ENCODE results near the gene LGALS3BP.

LGALS3BP gene

GRCh38 chr17:78986048-78986648 is 6.4 kb upstream of the LGALS3BP start:
- FAIRE-seq (no peak), DNase-seq (ENCODE audit: insufficient read length, low spot score) (no peak)

GRCh38 chr17:78985395-78985794 is 5.7 kb upstream of the LGALS3BP start:
- no peak for DNase-seq (ENCODE audit: insufficient read length, low spot score)
- no peak for FAIRE-seq

- no peak for DNase-seq (ENCODE audit: insufficient read length, low spot score)
- FAIRE-seq: no peak
Measured at GRCh38 chr17:78981010-78981888, 1.5 kb upstream of the LGALS3BP start.

DNA sequence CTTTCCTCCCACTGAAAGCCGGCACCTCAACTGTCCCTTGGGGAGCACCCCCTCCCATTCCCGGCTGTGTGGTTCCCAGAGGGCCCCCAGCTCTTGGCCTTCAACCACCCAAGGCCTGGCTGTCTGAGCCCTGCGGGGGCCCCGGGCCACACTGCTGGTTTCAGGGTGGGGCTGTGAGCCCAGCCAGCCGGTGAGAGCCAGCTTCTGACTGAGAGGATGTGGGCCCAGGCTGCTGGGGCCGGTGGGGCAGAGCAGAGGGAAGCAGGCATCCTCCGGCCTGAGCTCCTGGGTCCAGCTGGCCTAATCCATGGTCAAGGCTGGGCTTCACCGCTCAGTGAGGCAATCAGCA is 875 bp upstream of the LGALS3BP start:
- DNase-seq (ENCODE audit: insufficient read length, low spot score) (no peak), FAIRE-seq (no peak)

DNA sequence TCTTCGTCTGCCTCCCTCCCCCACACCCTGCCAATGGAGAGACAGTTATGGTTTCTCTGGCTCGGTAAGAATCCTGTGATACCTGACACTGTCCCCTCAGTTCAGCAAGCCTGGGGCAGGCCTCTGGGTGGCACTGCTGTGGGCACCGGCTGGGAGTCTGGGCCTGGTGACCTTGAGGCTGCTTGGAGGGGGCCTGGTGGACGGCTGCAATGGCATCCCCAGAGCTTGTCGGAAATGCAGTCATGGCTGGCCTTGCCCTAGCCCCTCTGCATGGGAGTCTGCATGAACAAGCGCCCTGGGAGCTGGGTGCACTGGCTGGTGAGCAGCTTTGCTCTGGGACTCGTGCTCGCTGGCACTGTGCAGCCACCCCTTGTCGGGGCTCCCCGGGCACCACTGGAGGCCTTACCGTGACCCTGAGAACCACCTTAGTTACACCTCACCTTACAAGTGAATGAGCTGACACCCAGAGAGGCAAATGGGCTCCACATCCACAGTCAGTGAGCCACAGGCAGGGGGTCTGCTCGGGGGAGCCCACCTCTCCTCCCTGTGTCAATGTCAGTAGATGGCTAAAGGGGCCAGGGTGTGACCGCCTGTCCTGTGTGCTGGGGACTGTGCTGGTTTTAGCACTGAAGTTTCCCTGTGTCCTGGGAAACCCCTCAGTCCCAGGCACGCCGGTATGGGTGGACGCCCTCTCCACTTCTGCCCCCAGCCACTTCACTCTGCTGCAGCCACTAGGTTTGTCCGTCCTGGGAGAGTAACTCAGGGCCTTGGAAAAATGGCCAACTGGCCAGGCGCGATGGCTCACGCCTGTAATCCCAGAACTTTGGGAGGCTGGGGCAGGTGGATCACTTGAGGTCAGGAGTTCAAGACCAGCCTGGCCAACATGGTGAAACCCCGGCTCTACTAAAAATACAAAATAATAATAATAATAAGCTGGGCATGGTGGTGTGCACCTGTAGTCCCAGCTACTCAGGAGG is 1.4 kb downstream of the LGALS3BP start:
- FAIRE-seq (no peak), DNase-seq (ENCODE audit: insufficient read length, low spot score) (no peak)

DNA sequence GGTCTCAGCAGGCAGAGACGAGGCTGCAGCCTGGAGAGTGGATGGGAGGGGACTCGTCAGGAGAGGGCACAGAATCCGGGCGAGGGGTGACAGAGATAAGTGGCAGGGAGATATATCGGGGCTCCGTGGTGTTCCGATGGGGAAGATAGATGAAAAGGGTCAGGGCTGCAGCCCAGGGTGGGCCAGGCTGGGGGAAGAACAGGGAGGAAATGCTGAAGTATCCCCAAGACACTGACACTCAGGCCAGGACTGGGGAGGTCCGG is 2.1 kb downstream of the LGALS3BP start:
- DNase-seq (ENCODE audit: insufficient read length, low spot score) (no peak), FAIRE-seq (no peak)

DNA sequence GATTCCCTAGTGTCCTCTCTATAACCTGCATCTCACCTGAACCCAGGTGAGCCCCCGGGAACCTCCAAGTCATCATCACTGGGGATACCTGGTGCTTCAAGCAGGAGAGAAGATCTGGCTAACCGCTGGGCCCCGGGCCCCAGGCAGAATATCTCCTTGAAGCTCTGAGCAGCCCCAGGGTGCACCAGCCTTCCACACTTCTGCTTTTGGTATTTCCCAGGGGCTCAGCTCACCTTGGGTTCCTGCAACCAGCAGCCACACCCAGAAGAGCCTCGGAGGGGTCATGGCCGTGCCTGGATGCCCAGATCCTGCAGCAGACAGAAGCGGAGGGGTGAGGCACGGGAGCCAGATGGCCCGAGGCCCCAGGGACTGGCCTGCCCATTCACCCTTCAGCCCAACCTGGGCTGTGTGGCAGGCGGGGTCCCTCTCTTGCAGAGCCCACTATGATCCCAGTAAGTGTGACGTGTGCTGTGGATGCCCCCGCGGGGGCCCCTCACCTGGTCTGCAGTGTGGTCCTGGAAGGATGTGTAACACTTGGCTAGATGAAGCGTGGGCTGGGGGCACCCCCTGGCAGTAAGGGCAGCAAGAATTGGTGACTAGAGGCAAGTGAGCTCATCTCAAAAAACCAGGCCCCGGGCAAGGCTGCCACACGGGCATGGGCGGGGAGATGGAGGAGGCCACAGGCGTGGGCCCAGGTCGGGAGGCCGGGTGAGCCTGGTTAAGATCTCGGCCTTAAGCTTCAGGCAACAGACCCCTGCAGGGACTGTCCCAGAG is 2.6 kb downstream of the LGALS3BP start:
- no peak for FAIRE-seq
- no peak for DNase-seq (ENCODE audit: insufficient read length, low spot score)

GRCh38 chr17:78974635-78975591 is 4.8 kb downstream of the LGALS3BP start:
- no peak for DNase-seq (ENCODE audit: insufficient read length, low spot score)
- FAIRE-seq: peak; percentile 66

DNA sequence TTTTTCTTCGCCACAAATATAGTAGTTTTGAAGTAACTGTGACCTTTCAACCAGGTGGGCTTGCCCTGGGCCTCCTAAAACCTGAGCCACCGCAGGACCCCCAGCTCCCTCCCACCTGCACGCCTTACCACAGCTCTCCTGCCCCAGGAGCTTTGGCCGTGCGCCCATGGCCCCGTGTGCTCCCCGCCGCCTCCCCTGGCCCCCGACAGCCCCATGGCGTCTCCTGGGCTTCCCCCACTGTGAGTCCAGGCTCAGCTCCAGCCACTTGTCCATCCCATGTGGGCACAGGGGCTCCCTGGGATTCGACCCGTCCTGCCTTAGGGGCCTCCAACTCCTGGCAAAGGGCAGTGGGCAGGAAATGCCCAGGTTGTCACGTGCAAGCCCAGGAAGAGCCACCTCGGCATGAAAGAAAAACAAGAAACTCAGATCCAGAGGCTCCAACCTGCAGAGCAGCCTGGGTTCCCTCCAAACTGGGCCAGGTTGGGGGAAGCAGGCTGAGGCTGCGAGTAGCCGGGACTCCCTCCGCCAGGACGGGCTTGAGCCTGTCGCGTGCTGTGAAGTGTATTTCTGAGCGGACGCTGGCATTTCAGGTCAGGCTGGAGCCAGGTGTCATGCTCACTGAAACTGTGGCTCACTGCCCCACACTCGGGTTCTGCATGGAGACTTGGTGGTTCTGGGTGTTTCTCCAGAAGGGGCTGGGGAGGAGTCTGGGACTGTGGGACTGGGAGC is 5.8 kb downstream of the LGALS3BP start:
- no peak for DNase-seq (ENCODE audit: insufficient read length, low spot score)
- FAIRE-seq: no peak

GRCh38 chr17:78973196-78973595 is 6.5 kb downstream of the LGALS3BP start:
- DNase-seq (ENCODE audit: insufficient read length, low spot score): no peak
- FAIRE-seq: no peak

DNA sequence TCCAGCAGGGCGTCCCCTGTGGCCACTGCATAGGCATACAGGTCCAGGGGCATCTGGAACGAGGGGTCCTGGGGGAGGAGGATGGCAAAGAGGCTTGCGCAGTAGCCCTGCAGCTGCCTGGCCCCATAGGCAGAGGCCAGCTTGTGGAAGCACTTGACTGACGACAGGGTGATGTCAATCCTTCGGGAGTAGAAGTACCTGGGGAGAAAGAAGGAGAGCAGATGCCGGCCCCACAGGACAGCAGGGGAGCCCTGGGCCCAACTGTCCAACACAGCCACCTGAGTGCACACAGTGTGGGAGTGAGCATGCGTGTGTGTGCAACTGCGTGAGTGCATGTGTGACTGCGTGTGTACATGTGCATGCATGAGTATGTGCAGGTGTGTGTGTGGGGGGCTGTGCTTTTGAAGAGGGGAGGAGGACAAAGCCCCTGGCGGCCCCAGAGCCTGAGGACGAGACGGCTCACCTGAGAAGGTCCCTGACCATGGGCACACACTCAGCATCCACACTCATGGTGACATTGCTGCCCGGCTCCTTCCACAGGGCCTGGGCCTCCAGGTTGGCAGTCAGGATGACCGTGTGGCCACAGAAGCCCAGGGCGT is 7.1 kb downstream of the LGALS3BP start:
- DNase-seq (ENCODE audit: insufficient read length, low spot score): no peak
- no peak for FAIRE-seq

- FAIRE-seq (no peak), DNase-seq (ENCODE audit: insufficient read length, low spot score) (no peak)
Measured at GRCh38 chr17:78971756-78972506, 7.8 kb downstream of the LGALS3BP start.

DNA sequence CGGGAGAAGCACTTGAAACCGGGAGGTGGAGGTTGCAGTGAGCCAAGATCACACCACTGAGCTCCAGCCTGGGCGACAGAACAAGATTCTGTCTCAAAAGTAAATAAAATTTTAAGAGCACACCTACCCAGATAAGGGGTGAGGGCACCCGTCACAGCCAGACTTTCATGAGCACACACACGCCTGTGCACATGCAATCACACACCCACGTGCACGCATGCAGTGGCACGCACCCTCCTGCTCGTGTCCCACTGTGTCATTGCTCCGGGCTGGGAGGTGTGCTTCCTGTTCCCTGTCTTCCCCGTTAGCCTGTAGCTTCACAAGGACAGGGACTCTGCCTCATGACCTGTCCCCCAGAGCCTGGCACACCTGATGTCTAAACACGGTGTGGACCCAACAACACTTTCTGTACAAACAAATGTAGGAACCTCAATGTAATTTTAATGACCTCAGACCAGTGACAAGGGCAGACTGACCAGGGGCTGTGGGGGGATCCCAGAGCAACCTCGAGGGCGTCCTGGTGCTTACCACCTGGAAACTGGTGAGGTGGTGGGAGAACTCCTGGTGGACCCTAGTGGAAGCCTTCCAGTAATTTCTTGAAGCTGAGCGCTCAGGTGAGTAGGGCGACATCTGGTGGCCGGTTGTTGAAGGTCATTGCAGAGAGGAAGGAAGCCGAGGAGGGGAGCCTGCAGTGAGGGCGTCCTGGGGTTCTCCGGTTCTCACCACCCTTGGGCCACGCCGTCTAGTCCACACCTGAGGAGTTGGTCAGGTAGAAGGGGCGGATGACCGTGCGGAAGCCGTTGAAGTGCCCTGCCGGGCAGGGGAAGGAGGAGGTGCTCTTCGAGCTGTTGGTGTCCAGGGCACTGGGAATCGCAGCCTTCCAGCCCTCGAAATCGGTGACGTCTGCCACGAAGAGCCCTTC is 8.6 kb downstream of the LGALS3BP start:
- FAIRE-seq (no peak), DNase-seq (ENCODE audit: insufficient read length, low spot score) (peak; percentile 78)

GRCh38 chr17:78969865-78970264 is 9.9 kb downstream of the LGALS3BP start:
- FAIRE-seq (no peak), DNase-seq (ENCODE audit: insufficient read length, low spot score) (no peak)

GRCh38 chr17:78967782-78968362 is 11.9 kb downstream of the LGALS3BP start:
- DNase-seq (ENCODE audit: insufficient read length, low spot score) (no peak), FAIRE-seq (no peak)

GRCh38 chr17:78966910-78967600 is 12.7 kb downstream of the LGALS3BP start:
- FAIRE-seq (no peak), DNase-seq (ENCODE audit: insufficient read length, low spot score) (no peak)
